Pulmonary artery endothelial cell (primary cell): ENCODE data around the gene UBE2U. TPM values are rescaled to one million over a fixed set of nuclear protein-coding genes. Genes with fewer than 3 reads are reported as not detected.
A peak's percentile ranks its signal among the peaks of the same experiment; 100 is the strongest.

ENCODE experiments used
- DNase-seq: peaks from one replicate; pipeline ENCODE4 v3.0.0-alpha.2; 2011; ENCODE audit warnings: low read depth, low spot score
- total RNA-seq: library from RNA; depleted of rRNA; stranded (reverse); fragments of >200 nt; gene quantifications from 2 replicates; pipeline ENCODE4 v1.2.3, GENCODE V29; 2014

Gene UBE2U
- total RNA-seq, 1 donor from 2014 or later, result not detected

DNA sequence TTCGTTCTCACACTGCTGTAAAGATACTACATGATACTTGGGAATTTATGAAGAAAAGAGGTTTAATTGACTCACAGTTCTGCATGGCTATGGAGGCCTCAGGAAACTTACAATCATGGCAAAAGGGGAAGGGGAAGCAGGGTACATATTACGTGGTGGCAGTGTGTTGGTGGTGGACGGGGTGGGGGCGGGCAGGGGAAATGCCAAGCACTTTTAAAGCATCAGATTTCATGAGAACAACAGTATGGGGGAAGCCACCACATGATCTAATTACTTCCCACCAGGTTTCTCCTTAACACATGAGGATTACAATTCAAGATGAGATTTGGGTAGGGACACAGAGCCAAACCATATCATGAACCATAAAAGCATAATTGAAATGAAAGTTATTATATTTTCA, 88.5 kb downstream of the UBE2U start:
- no peak for DNase-seq

DNA sequence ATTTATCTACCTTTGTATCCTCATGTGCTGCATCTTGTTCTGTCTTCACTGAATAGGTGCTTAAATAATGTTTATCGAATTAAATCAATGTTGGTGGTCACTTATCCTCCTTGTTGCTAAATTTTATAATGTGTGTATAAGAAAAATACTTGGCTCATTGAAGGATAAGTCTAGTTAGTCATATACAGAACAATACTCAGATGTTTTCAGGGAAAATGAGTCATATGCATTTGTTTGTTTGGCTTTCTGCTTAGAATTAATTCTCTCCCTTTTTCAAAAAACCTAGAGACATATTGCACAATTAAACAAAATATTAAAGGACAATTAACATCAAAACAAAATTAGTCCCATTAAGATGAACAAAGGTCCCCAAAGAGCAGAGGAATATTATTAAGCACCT, 89.0 kb downstream of the UBE2U start:
- DNase-seq, result peak; percentile 29

- no peak for DNase-seq
Measured at GRCh38 chr1:64293820-64294219, 90.4 kb downstream of the UBE2U start.

DNA sequence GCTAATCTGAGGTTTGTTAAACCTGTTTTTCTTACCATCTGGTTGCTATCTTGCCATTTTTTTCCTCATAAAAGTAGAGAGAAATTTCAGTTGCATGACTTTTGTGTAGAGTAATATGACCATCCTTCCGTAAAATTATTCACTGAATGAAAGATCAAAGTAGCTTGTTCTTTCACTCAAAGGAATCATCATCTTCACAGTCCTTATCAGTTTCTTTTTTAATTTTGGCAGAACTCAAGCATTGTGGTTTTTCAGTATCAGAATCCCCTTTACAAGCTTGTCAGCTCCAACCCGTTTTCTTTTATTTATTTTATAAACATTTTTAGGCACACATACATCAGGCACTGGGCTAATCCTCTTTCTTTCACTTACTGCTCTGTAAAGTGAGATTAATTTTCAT, 91.7 kb downstream of the UBE2U start:
- no peak for DNase-seq

DNA sequence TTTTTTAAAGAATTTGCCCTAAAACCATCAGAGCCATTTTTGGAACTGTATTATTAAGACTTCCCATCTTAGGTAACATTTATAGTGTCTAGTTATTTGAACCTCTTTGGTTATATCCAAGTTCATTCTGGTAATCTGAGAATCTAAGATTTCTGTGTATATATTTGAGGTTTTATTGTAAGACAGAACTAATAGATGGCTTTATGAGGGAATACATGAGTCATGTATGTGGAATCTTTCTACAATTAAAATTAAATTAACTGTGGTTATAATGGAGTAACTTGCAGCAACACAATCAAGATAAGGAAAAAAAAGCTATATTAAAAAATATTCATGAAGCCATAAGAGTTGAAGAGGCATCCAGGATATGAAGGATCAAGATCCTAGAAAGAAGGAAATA, 92.1 kb downstream of the UBE2U start:
- no peak for DNase-seq

DNA sequence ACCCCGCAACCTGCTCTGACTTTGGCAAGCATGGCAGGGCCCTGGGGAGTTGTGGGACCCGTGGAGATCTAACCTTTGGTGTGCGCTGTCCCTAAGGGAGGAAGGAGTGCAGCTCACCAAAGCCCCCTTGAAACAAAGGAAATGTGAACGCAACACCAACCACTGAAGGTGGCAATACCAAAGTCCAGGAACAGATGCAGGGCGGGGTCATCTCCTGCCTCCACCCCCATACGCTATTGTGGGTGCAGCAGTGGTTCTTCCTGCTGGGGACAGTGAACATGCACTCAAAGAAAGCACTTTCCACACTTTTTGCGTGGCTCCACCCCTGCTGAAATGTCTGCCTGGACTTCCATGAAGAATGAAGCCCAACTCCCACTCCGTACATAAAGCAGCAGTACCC, 93.0 kb downstream of the UBE2U start:
- no peak for DNase-seq

- DNase-seq, result no peak
Measured at GRCh38 chr1:64302194-64302593, 98.8 kb downstream of the UBE2U start.

- no peak for DNase-seq
Measured at GRCh38 chr1:64302971-64303370, 99.5 kb downstream of the UBE2U start.

GRCh38 chr1:64304823-64305222, 101.4 kb downstream of the UBE2U start:
- DNase-seq, result no peak

DNA sequence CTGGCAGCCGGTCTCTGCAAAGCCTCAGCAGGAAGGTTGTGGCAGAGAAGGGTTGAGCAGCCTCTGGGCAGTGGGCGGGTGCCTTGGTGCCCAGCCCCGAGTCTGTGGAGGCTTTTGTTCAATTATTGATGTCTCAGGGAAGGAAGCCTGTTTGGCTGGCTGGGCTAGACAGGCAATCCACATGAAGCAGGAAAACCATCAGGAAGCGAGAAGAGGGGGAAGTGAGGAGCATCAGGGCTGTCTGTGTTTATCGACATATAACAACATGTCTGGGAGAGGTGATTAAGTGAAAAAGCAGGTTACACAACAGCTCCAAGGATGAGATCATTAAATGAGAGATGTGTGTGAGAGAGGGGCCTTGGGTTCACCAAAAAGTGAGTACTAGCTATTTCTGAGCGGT, 105.4 kb downstream of the UBE2U start:
- DNase-seq, result no peak

GRCh38 chr1:64309431-64309831, 106.0 kb downstream of the UBE2U start:
- no peak for DNase-seq

GRCh38 chr1:64310760-64311159, 107.3 kb downstream of the UBE2U start:
- no peak for DNase-seq

GRCh38 chr1:64312431-64312830, 109.0 kb downstream of the UBE2U start:
- DNase-seq, result no peak

GRCh38 chr1:64315402-64315801, 112.0 kb downstream of the UBE2U start:
- DNase-seq, result no peak
